ENCODE data around the gene HDAC5.

HDAC5 gene

DNA sequence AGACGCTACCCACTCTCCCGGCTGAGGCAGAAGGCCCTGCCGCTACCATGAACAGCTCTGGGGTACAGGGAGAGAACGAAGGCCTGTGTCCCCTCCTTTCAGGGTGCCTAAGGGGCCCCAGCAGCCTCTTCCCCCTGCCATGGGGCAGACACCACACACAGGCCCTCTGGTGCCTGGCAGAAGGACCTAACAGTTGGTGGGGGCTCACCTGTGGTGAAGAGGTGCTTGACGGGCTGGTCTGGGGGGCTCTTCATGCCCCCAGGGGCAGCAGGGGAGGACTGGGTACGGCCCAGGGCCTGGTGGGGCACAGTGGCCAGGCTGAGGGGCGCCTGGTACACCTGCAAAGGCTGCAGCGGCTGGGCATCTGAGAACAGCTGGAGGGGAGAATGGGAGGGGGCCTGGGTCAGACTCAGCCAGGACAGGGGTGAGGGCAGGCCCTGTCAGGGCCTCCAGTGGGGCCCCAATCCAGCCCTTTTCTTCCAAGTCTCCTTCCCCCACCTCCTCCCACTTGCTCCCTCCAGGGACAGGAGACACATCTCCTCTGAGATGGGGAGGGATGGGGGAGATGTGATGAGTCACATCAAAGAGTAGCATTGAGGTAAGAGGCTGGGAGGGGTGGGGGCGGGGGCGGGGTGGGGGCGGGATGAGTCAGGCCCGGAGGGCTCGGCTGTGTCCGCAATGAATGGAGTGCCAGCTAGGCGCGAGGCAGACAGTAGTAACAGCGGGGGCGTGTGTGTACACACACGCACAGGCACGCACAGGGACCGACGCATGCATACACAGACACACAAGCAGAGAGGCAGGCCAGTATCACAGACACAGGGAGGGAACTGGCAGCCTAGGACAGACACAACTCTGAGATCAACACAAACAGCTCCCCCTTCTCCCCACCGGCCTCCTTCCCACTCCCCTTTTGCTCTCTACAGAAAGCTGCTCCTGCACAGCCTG is 36.8 kb downstream of the HDAC5 start:
- DNase-seq = peak; percentile 30 to 43

DNA sequence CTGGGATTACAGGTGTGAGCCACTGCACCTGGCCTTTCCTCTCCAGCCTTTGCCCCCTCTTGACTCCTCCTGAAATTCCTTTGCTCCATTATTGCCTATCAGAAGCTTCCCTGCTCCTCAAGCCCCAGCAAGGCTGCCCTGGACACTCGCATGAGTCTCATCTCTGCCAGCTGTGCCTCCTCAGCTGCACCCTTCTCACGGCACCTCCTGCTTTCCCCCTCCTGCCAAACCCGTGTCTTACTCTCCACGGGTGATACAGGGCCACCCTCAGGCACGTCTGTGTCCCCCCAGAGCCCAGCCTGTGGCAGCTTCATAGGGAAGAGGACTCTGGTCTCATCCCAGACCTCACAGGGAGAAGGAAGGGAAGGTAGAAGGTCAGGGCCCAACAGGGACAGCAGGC is 37.5 kb downstream of the HDAC5 start:
- no peak for DNase-seq

DNA sequence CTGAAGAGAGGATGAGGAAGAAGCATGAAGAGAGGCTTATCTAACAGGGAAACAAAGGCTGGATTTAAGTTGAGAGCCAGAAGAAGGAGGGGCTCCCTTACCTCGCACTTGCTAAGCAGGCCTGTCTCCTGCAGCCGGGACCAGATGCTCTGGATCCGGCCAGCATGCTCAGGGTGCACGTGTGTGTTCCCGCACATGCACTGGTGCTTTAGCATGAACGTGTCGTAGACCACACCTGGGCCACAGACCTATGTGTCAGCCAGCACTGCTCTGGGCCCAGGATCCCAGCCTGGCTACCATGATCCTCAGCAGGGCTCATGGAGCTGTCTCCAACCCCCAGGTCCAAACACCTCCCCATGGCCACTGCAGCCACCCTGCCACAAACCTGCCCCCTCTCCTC is 38.5 kb downstream of the HDAC5 start:
- no peak for DNase-seq

GRCh38 chr17:44084131-44084538 is 39.3 kb downstream of the HDAC5 start:
- peak; percentile 47 to 48 for DNase-seq

DNA sequence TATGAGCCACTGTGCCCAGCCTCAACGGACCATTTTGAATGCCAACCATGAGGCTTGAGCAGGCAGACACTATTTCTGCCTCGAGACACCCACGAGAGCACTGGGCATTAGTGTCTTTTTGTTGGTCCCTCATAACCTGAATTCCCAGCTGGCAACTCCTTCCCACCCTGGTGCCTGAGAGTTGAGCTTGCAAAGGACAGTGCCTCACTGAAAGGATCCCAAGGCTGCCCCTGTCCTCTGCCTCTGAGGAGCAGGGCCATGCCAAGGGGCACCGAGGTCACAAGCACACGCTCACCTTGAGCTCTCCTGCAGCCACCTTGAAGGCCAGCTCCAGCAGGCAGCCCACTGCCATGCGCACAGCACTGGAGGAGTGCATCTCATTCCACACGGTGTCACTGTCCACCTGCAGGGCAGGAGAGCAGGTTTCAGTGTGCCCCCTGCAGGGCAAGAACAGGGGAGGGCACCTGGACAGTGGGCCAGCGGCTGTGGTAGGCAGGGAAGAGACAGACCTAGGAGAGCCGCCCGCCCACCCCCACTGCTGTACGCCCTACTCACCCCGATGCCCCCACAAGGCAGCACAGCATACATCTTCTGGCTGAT is 40.1 kb downstream of the HDAC5 start:
- DNase-seq = no peak

- DNase-seq = no peak
These were observed 41.0 kb downstream of the HDAC5 start for GRCh38 chr17:44082256-44082927.

GRCh38 chr17:44081681-44082080 is 41.8 kb downstream of the HDAC5 start:
- DNase-seq = no peak

GRCh38 chr17:44079877-44080821 is 43.3 kb downstream of the HDAC5 start:
- DNase-seq = no peak

GRCh38 chr17:44078412-44078811 is 45.0 kb downstream of the HDAC5 start:
- DNase-seq = no peak

DNA sequence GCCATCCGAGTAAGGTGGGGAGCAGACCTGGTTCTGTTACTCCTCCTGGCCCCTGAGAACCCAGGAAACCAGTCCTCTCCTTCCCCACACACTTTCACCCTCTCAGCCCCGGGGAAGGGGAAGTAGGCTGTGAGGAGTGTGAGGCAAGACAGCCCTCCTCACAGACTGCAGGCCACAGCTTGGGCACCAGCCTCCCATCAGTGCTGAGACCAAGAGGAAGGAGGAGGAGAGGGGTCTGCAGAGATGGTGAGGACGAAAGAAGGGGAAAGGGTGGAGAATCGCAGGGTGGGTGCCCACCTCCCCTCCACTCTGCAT is 45.9 kb downstream of the HDAC5 start:
- DNase-seq = no peak

DNA sequence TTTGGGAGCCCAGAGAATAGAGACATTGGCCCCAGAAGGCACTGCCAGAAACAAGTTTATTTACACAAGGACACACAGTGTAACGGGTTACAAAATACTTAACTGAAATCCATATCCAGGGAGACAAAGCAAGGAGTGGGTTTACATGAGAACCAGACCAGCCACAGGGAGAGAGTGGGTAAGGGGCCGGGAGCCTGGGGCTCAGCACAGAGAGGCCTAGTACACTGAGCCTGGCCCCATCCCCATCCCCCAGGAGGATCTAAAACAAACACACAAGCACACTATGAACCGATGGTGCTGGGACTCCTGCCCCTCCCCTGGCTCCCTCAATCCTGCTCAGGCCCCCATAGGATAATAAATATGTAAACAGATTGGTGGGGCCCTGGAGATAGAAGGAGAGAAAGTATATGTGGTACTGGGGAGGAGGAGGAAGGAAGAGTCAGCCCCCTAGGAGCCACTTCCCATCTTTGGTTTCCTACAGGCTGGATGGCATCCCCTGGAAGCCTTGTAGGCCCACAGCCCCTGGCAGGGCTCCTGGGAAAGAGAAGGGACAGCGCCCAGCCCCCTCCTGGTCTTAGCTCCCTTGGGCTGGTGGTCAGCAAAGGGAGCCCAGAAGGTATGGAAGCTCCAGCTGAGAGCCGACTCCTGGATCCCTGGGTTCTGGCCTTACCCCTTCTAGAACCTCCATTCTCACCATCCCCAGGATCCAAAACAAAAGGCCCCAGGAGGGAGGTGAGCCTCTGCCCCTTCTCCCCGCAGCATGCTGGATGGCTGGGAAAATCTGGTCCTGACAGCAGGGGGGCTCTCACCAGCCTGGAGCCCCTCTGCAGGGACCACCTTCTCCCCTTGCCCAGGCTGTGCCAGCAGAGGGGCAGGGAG is 46.5 kb downstream of the HDAC5 start:
- DNase-seq = no peak

DNA sequence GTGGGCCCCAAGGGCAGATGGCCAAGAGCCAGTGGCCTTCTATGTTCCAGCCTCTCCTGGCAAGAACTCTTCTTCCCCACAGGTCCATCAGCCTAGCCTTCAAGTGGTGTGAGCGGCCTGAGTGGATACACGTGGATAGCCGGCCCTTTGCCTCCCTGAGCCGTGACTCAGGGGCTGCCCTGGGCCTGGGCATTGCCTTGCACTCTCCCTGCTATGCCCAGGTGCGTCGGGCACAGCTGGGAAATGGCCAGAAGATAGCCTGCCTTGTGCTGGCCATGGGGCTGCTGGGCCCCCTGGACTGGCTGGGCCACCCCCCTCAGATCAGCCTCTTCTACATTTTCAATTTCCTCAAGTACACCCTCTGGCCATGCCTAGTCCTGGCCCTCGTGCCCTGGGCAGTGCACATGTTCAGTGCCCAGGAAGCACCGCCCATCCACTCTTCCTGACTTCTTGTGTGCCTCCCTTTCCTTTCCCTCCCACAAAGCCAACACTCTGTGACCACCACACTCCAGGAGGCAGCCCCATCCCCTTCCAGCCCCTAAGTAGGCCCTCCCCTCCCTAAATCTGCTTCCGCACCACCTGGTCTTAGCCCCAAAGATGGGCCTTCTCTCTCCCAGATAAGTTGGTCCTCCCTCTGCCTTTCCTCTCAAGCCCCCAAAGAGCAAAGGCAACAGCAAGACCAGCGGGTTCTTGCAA is 47.7 kb downstream of the HDAC5 start:
- no peak for DNase-seq

DNA sequence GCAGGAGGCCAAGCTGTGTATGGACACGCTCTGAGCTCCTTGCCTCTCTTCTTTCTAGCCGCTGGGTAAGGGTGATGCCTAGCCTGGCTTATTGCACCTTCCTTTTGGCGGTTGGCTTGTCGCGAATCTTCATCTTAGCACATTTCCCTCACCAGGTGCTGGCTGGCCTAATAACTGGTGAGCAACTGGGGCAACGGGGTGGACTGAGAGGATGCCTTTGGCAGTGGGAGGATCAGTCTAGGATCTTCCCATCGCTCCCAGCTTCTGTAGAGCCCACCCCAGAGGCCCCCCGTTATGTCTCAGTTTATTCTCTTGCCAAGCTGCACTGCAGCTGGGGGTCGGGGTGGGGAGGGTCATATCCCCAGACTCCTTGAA is 48.5 kb downstream of the HDAC5 start:
- no peak for DNase-seq

GRCh38 chr17:44074231-44074910 is 49.1 kb downstream of the HDAC5 start:
- DNase-seq = no peak

- DNase-seq = no peak
These were observed 51.7 kb downstream of the HDAC5 start for GRCh38 chr17:44071772-44072171.

DNA sequence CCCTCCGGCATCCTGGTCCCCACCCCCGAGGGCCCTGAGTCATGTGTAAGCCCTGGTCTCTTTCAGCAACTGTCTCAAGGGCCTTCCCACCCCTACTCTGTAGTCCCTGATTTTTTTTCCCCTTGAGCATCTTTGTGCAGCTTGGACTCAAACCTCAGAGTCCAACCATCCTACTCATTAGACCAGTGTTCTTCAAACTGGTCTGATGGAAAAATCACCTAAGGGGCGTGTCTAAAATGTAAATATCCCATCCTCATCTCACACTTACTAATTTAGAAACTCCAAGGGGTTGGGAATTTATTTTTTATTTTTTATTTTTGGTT is 52.3 kb downstream of the HDAC5 start:
- no peak for DNase-seq

- peak; percentile 78 to 83 for DNase-seq
These were observed 52.8 kb downstream of the HDAC5 start, which contains the start of gene G6PC3 for GRCh38 chr17:44070455-44071197. Gene G6PC3 (plus strand): TSS chr17:44070735. CDS start chr17:44070966, 231 bp downstream.

DNA sequence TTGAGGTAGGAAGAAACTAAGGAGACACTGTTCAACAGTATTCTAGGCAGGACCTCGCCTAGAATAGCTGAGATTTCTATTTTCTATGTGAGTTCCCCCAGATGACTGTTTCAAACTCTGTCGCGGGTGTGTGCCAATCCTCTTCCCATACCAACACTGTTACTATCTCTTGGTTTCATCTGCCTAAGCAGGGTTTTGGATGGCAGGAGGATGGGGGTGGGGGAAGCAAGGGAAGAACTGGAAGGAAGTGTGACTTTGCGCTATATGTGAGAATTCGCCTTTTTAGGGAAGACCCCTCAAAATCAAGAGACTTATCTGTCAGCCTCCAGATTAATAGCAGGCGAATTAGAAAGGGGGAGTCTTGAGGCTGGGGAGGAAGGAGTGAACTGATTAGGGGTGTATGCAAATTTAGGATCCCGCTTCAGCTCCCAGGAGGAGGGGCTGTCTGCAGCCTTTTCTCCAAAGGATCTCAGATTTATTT is 53.4 kb downstream of the HDAC5 start:
- no peak for DNase-seq

GRCh38 chr17:44067545-44067940 is 55.9 kb downstream of the HDAC5 start:
- no peak for DNase-seq

All from stimulated activated CD4-positive, alpha-beta T cell treated with anti-CD3 and anti-CD28 coated beads, Interleukin-2, amount 100 ng/mL, for 48 hours (primary cell).